HepG2 (cell line): ENCODE measurements around the gene TBC1D20. TPM values are rescaled to one million over a fixed set of nuclear protein-coding genes. Genes with fewer than 3 reads are reported as not detected.

Experiments
- ATAD3A ChIP-seq: sonication (generic); formaldehyde crosslinking; IDR thresholded peaks from 2 replicates; pipeline ENCODE4 v1.4.0; 2020; ENCODE audit warnings: missing genetic modification reagents
- DPF2 ChIP-seq: sonication (generic); formaldehyde crosslinking; IDR thresholded peaks from 2 replicates; pipeline ENCODE4 v1.4.0; 2020; ENCODE audit warnings: mild to moderate bottlenecking, low read depth, missing genetic modification reagents, borderline replicate concordance
- ETV5 ChIP-seq: IDR thresholded peaks from 2 replicates; pipeline ENCODE4 v1.6.1; 2018; ENCODE audit warnings: missing biosample characterization, missing genetic modification reagents, inconsistent platforms, borderline replicate concordance
- MAZ ChIP-seq, 2 experiments: sonication (generic) in 1 of 2; formaldehyde crosslinking in 1 of 2; IDR thresholded peaks; 2 replicates each; pipeline versions ENCODE4 v1.5.0 to v1.6.1; 2012 to 2020; ENCODE audit warnings: low read depth in 2 of 2, mild to moderate bottlenecking in 2 of 2, borderline replicate concordance in 1 of 2, improper control_type of control experiment in 1 of 2, low read length in 1 of 2, missing genetic modification reagents in 1 of 2, moderate library complexity in 1 of 2
- PBX2 ChIP-seq: IDR thresholded peaks from 2 replicates; pipeline ENCODE4 v1.6.1; 2016; ENCODE audit warnings: control low read depth
- SOX13 ChIP-seq, 3 experiments: fragments of 450-650 bp in 1 of 3; sonication (generic) in 1 of 3; formaldehyde crosslinking in 1 of 3; IDR thresholded peaks in 2 of 3; conservative IDR thresholded peaks in 1 of 3; 2 replicates each; pipeline versions ENCODE4 v1.5.0 to v1.6.1; 2016 to 2020; ENCODE audit warnings: antibody characterized with exemption in 1 of 3, mild to moderate bottlenecking in 1 of 3, missing compliant biosample characterization in 1 of 3, missing genetic modification reagents in 1 of 3, moderate library complexity in 1 of 3
- SPEN ChIP-seq: sonication (generic); formaldehyde crosslinking; IDR thresholded peaks from 2 replicates; pipeline ENCODE4 v1.5.1; 2020; ENCODE audit warnings: low read depth, mild to moderate bottlenecking, missing genetic modification reagents
- TRIM24 ChIP-seq: sonication (generic); formaldehyde crosslinking; IDR thresholded peaks from 2 replicates; pipeline ENCODE4 v1.8.0; 2022; ENCODE audit warnings: mild to moderate bottlenecking, missing genetic modification reagents
- USF2 ChIP-seq, 2 experiments: sonication (generic) in 1 of 2; formaldehyde crosslinking in 1 of 2; IDR thresholded peaks; 2 replicates each; pipeline versions ENCODE4 v1.5.1 to v1.6.1; 2011 to 2020; ENCODE audit warnings: borderline replicate concordance in 1 of 2, low read depth in 1 of 2, low read length in 1 of 2, mild to moderate bottlenecking in 1 of 2, missing genetic modification reagents in 1 of 2, moderate library complexity in 1 of 2
- XRCC5 ChIP-seq: fragments of 200-400 bp; formaldehyde crosslinking; optimal IDR thresholded peaks from 2 replicates; pipeline ENCODE3; 2017; ENCODE audit warnings: mild to moderate bottlenecking, low read length
- ZBTB37 ChIP-seq: sonication (generic); formaldehyde crosslinking; IDR thresholded peaks from 2 replicates; pipeline ENCODE4 v1.4.0; 2020; ENCODE audit warnings: mild to moderate bottlenecking, missing genetic modification reagents
- ZBTB42 ChIP-seq: sonication (generic); formaldehyde crosslinking; IDR thresholded peaks from 2 replicates; pipeline ENCODE4 v1.5.0; 2020; ENCODE audit warnings: mild to moderate bottlenecking, missing genetic modification reagents
- ZFAT ChIP-seq: sonication (generic); formaldehyde crosslinking; conservative IDR thresholded peaks from 2 replicates; pipeline ENCODE4 v1.8.1; 2023; ENCODE audit warnings: missing genetic modification reagents, inconsistent platforms
- ZFP62 ChIP-seq: sonication (generic); formaldehyde crosslinking; IDR thresholded peaks from 2 replicates; pipeline ENCODE4 v1.4.0; 2020; ENCODE audit warnings: missing genetic modification reagents
- ZNF225 ChIP-seq: sonication (generic); formaldehyde crosslinking; IDR thresholded peaks from 2 replicates; pipeline ENCODE4 v1.4.0; 2020; ENCODE audit warnings: mild to moderate bottlenecking, missing genetic modification reagents
- ZNF3 ChIP-seq: IDR thresholded peaks from 2 replicates; pipeline ENCODE4 v1.7.0; 2017; ENCODE audit warnings: inconsistent platforms
- ZNF460 ChIP-seq: sonication (generic); formaldehyde crosslinking; IDR thresholded peaks from 2 replicates; pipeline ENCODE4 v1.5.1; 2020; ENCODE audit warnings: missing genetic modification reagents, mild to moderate bottlenecking, borderline replicate concordance
- ZNF549 ChIP-seq: sonication (generic); formaldehyde crosslinking; IDR thresholded peaks from 2 replicates; pipeline ENCODE4 v1.5.0; 2020; ENCODE audit warnings: missing genetic modification reagents
- ZNF800 ChIP-seq: sonication (generic); formaldehyde crosslinking; IDR thresholded peaks from 2 replicates; pipeline ENCODE4 v1.4.0; 2020; ENCODE audit warnings: missing genetic modification reagents
- ZSCAN25 ChIP-seq: sonication (generic); formaldehyde crosslinking; IDR thresholded peaks from 2 replicates; pipeline ENCODE4 v1.8.0; 2022; ENCODE audit warnings: mild to moderate bottlenecking, missing genetic modification reagents
- polyA plus RNA-seq, 8 experiments: library from polyadenylated mRNA; depleted of rRNA in 3 of 8; stranded (reverse) in 7 of 8; unstranded in 1 of 8; fragments of >200 nt; fragmentation: Illumina TruSeq in 4 of 8; extraction: Trizol in 4 of 8; gene quantifications; 2 replicates each; pipeline versions ENCODE4 v1.2.1 to v1.2.3, GENCODE V29; 2011 to 2016; ENCODE audit warnings: low read depth in 4 of 8, missing spikeins in 1 of 8, mixed read lengths in 1 of 8; ENCODE audit not compliant: insufficient read depth in 1 of 8
- total RNA-seq, 5 experiments: library from RNA; depleted of rRNA; stranded (reverse); fragments of >200 nt; fragmentation: Illumina TruSeq; extraction: Trizol; gene quantifications; 2 replicates each; pipeline ENCODE4 v1.2.3, GENCODE V29; 2016; ENCODE audit warnings: low read depth in 1 of 5

The TBC1D20 gene
- total and polyA plus RNA-seq, 2 of the 13 experiments (the other 11 are each of a cell fraction or from before 2014, with no cell fraction given): 36.6 to 47.1 TPM

- no peak for TF ChIP-seq USF2 (IDR thresholded peaks at IDR 0.05; ENCODE audit: low read depth, low read length)
- TF ChIP-seq USF2 (CRISPR knock-in tag; IDR thresholded peaks at IDR 0.05; ENCODE audit: borderline replicate concordance): peak; percentile 63; the same call in 1 of the 2 replicates
- no peak; the same call in none of the 2 replicates for TF ChIP-seq ZSCAN25 (CRISPR knock-in tag)
- peak; percentile 89; the same call in 1 of the 2 replicates for TF ChIP-seq ZFP62
- no peak for TF ChIP-seq ATAD3A (CRISPR knock-in tag)
- no peak for TF ChIP-seq TRIM24 (CRISPR knock-in tag)
- peak; percentile 68 for TF ChIP-seq XRCC5
- TF ChIP-seq ZNF800 (CRISPR knock-in tag): no peak; the same call in 1 of the 2 replicates
- 0 out of 2 replicates have a peak, but pooled peaks have one; percentile 60 for TF ChIP-seq SPEN (CRISPR knock-in tag)
- TF ChIP-seq ZNF549 (CRISPR knock-in tag): no peak
- TF ChIP-seq PBX2 (CRISPR knock-in tag): 0 out of 2 replicates have a peak, but pooled peaks have one; percentile 39
- no peak; the same call in 1 of the 2 replicates for TF ChIP-seq MAZ (IDR thresholded peaks at IDR 0.05; ENCODE audit: borderline replicate concordance, low read depth, low read length)
- peak; percentile 80; the same call in 1 of the 2 replicates for TF ChIP-seq MAZ (CRISPR knock-in tag; IDR thresholded peaks at IDR 0.05; ENCODE audit: low read depth)
- 0 out of 2 replicates have a peak, but pooled peaks have one; percentile 11 for TF ChIP-seq DPF2 (CRISPR knock-in tag)
- peak; percentile 23; the same call in 1 of the 2 replicates for TF ChIP-seq ZBTB42 (CRISPR knock-in tag)
- TF ChIP-seq ZNF3 (CRISPR knock-in tag): peak; percentile 95
- TF ChIP-seq ETV5 (CRISPR knock-in tag): peak; percentile 35; the same call in 1 of the 2 replicates
- peak; percentile 61; the same call in 1 of the 2 replicates for TF ChIP-seq ZBTB37 (CRISPR knock-in tag)
- peak; percentile 72; the same call in 1 of the 2 replicates for TF ChIP-seq ZFAT (CRISPR knock-in tag)
- 0 out of 2 replicates have a peak, but pooled peaks have one; percentile 52 for TF ChIP-seq SOX13 (IDR thresholded peaks at IDR 0.05)
- TF ChIP-seq SOX13 (CRISPR knock-in tag; conservative IDR thresholded peaks at IDR 0.05 in 1 of 2, IDR thresholded peaks at IDR 0.05 in 1 of 2): peak; percentile 60 to 66; a peak in 2 of 4 replicates
- peak; percentile 94 for TF ChIP-seq ZNF225 (CRISPR knock-in tag)
- no peak for TF ChIP-seq ZNF460 (CRISPR knock-in tag)
Observed at GRCh38 chr20:407133-407952, 55.0 kb downstream of the TBC1D20 start (continued).
